ENCODE data around the gene CCDC28B.

The CCDC28B gene

DNA sequence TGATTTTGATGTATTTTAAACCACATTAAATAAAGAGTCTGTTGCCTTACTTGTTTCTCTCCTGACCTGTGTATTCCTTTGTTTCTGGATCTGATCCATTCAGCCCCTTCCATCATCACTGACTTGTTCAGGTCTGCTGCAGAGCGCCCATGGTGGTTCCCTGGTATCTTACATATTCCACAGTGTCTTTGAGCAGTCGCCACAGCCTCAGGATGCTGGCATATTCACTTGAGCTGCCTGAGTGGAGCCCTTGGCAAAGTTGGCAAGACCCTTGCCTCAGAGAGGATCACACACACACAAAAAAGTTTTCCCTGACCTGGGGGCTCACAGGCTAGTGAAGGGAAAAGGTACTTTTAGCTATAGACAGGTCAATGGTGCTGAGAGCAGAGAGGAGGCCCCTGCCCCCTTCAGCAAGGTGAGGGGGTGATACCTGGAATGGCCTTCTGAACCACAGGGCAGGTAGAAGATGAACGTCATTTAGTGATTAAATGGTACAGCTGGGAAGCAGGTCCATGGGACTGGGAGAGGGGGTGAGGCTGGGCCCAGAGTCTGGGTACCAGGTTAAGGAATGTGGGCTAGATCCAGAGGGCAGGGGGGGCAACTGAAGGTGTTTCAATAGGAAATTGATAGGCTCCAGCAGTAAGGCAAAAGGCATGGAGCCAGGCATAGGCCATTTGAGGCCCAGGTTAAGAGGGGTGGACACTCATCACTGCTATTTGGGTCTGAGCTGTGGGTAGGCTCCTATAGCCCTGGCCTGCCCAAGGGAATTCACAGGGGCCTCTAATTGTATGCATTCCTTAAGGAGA is 2.0 kb upstream of the CCDC28B start:
- no peak for DNase-seq (ENCODE audit: low spot score)
- in situ Hi-C loops (cut with MboI; ENCODE audit: low sequenced_read_pairs, unreplicated experiment): no loop called here
- TF ChIP-seq, protein P1, sequence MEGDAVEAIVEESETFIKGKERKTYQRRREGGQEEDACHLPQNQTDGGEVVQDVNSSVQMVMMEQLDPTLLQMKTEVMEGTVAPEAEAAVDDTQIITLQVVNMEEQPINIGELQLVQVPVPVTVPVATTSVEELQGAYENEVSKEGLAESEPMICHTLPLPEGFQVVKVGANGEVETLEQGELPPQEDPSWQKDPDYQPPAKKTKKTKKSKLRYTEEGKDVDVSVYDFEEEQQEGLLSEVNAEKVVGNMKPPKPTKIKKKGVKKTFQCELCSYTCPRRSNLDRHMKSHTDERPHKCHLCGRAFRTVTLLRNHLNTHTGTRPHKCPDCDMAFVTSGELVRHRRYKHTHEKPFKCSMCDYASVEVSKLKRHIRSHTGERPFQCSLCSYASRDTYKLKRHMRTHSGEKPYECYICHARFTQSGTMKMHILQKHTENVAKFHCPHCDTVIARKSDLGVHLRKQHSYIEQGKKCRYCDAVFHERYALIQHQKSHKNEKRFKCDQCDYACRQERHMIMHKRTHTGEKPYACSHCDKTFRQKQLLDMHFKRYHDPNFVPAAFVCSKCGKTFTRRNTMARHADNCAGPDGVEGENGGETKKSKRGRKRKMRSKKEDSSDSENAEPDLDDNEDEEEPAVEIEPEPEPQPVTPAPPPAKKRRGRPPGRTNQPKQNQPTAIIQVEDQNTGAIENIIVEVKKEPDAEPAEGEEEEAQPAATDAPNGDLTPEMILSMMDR (IDR thresholded peaks at IDR 0.05; ENCODE audit: borderline replicate concordance, control extremely low read depth, extremely low read depth, insufficient read depth, missing control alignments): no peak

DNA sequence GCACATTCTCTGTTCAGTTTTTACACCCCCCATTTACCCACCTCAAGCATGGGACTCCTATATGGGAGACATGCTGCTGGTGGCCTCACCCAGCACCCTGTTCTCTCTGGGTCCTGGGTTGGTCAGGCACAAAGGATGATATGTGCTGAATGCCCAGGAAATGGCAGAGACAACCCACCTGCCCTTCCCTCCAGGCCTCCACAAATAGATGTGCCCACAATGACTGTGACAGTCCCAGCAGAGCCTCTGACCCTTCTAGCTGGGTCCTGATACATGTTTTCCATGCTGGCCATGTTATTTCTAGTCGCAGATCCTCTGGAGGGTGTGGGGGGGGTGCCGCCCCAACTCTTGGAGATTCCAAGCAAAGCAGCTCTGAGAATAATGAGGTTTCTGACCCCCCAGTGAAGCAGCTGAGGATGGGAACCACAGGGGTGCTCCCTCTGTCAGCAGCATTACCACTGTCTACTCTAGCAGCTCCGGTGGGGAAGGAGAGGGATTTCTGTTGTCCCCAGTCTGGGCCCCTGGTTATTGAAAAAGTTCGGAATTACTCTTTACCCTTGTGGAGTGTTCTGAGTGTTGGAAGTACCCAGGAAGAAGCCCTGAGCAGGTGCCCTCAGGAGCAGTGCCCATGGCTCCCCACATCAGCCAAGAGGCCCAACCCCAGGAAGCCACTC is 1.2 kb upstream of the CCDC28B start:
- no peak for DNase-seq (ENCODE audit: low spot score)
- in situ Hi-C loops (cut with MboI; ENCODE audit: low sequenced_read_pairs, unreplicated experiment): no loop called here
- TF ChIP-seq, protein P1 (IDR thresholded peaks at IDR 0.05; ENCODE audit: borderline replicate concordance, control extremely low read depth, extremely low read depth, insufficient read depth, missing control alignments): no peak

DNA sequence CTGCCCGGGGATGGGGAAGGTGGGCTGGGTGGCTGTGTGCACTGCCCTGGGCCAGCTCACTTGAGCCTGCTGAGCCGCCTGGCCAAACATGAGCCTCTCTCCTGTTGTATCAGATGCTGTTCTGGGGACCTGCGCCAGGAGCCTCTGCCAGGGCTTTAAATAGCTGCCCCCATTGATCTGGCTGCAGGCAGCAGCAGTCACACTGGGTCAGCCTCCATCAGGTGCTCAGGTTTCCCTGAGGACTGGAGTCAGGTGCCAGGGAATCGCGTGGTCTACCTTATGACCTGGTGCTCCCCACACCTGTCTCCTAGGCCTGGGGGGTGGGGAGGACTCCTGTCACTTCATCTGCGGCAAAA is 700 bp upstream of the CCDC28B start:
- peak; percentile 40 for DNase-seq (ENCODE audit: low spot score)
- TF ChIP-seq, protein P1 (IDR thresholded peaks at IDR 0.05; ENCODE audit: borderline replicate concordance, control extremely low read depth, extremely low read depth, insufficient read depth, missing control alignments): no peak
- in situ Hi-C loops (cut with MboI; ENCODE audit: low sequenced_read_pairs, unreplicated experiment): no loop called here

DNA sequence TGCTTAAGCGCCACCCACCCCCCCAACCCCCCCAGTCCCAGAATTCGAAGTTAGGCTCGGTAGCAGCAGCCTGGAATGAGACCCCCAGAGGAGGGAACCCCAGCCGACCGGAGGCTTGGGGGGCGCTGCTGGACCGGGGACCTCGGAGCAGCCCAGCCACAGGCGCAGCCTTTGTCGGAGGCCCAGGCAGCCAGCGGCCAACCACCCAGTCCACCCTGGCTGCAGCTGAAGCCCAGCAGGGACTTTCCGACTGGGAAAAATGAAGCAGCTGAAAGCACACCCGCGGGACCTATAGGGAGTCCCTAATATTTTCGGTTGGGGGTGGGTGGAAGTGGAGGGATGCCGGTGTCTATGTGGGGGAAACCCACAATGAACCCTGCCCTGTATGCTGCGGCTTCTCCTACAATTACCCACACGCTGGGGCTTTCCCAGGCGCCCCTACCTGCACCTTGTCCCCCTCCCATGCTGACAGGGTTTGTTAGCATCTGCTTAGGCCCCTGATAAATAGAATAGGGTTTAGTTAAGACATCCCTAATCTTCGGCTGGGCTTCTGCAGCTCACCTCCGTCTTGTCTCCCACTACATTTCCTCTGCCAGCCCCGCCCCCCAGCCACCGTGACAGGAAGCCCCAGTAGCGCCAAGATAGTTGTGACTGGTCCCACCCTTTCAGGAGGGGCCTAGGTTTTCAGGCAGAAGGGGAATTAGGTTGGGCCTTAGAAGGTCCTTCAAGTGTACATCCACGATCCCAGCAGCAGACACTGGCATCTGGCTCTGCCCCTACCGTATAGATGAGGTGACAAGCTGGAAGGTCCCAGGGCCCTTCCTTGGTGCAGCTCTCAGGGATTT is 838 bp downstream of the CCDC28B start:
- in situ Hi-C loops (cut with MboI; ENCODE audit: low sequenced_read_pairs, unreplicated experiment): no loop called here
- peak; percentile 86 for DNase-seq (ENCODE audit: low spot score)
- TF ChIP-seq, protein P1 (IDR thresholded peaks at IDR 0.05; ENCODE audit: borderline replicate concordance, control extremely low read depth, extremely low read depth, insufficient read depth, missing control alignments): no peak

GRCh38 chr1:32204943-32205361 is 4.6 kb downstream of the CCDC28B start:
- in situ Hi-C loops (cut with MboI; ENCODE audit: low sequenced_read_pairs, unreplicated experiment): no loop called here
- TF ChIP-seq, protein P1 (IDR thresholded peaks at IDR 0.05; ENCODE audit: borderline replicate concordance, control extremely low read depth, extremely low read depth, insufficient read depth, missing control alignments): no peak
- DNase-seq (ENCODE audit: low spot score): no peak
